WERI-Rb-1 (cell line): ENCODE data around the gene RPL36.

ENCODE experiments used
- DNase-seq: peaks from one replicate; pipeline ENCODE4 v3.0.0-alpha.2; 2020
- H3K27ac ChIP-seq: fragments of 250-450 bp; sonication (Bioruptor Pico); 2 replicates; pipeline ENCODE4 v1.5.1; 2020; ENCODE audit warnings: mild to moderate bottlenecking, moderate library complexity
- H3K27me3 ChIP-seq: fragments of 250-450 bp; sonication (Bioruptor Pico); 2 replicates; pipeline ENCODE4 v1.5.1; 2021; ENCODE audit warnings: mild to moderate bottlenecking, low read depth, moderate library complexity; ENCODE audit not compliant: insufficient read depth, severe bottlenecking
- H3K36me3 ChIP-seq: fragments of 250-450 bp; sonication (Bioruptor Pico); 2 replicates; pipeline ENCODE4 v1.5.1; 2020; ENCODE audit warnings: mild to moderate bottlenecking, moderate library complexity
- H3K4me3 ChIP-seq: 2 replicates; pipeline ENCODE4 v1.5.1; 2011; ENCODE audit warnings: low read depth, mild to moderate bottlenecking, control low read depth, low read length
- H3K9me3 ChIP-seq: fragments of 250-450 bp; sonication (Bioruptor Pico); 2 replicates; pipeline ENCODE4 v1.5.1; 2021; ENCODE audit warnings: mild to moderate bottlenecking, moderate library complexity; ENCODE audit not compliant: severe bottlenecking
- CTCF ChIP-seq: IDR thresholded peaks from 2 replicates; pipeline ENCODE4 v1.5.1; 2011; ENCODE audit warnings: low read depth, mild to moderate bottlenecking, control low read depth, inconsistent platforms, low read length

Gene RPL36

DNA sequence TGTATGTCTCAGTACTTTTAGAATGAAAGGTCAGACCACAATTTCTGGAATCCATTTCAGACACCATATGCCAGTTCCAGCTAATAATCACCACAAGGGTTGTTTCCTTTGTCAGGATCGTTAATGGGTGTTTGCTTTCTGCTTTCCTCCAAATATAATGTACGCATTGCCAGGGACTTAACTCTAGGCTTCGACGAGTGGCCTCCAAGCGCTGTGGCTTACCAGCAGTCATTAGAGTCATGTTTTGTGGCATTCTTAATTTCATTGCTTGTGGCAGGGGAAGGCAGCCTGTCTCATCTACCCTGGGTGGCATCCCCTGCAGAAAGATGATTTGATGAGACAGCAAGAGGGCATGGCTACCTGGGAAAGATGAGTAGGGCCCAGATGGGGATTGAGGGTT is 44.7 kb upstream of the RPL36 start:
- no peak for TF ChIP-seq CTCF
- H3K4me3 ChIP-seq: no peak overlapping the region
- no peak overlapping the region for H3K27ac ChIP-seq
- DNase-seq: no peak
- peaks cover 89% of the 10 kb centered on the region for H3K36me3 ChIP-seq
- H3K9me3 ChIP-seq: no peaks in the 10 kb centered on the region
- no peaks in the 10 kb centered on the region for H3K27me3 ChIP-seq

- no peaks in the 10 kb centered on the region for H3K27me3 ChIP-seq
- H3K4me3 ChIP-seq: no peak overlapping the region
- no peaks in the 10 kb centered on the region for H3K9me3 ChIP-seq
- no peak overlapping the region for H3K27ac ChIP-seq
- TF ChIP-seq CTCF: no peak
- peaks cover 91% of the 10 kb centered on the region for H3K36me3 ChIP-seq
- no peak for DNase-seq
Observed at GRCh38 chr19:5646703-5647102, 43.4 kb upstream of the RPL36 start.

DNA sequence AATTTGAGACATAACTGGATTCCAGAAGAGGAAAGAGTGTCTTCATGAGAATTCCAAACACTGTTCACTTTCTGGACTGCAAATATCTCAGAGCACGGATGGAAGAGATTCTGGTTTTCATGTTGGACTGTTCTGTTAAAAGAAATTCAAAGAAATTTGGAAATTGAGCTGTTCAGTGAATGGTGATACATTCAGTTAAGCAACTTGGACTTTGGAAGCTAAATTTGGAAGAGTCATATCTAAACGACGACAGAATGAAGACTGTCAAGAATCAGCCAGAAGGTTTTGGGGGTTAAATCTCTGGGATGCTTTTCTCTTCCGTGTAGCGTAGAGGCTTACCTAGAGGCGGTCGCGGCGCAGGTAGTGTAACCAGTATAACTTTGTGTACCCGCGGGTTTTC is 41.6 kb upstream of the RPL36 start:
- no peak overlapping the region for H3K4me3 ChIP-seq
- no peak for DNase-seq
- TF ChIP-seq CTCF: no peak
- no peaks in the 10 kb centered on the region for H3K27me3 ChIP-seq
- no peaks in the 10 kb centered on the region for H3K9me3 ChIP-seq
- H3K27ac ChIP-seq: no peak overlapping the region
- peaks cover 91% of the 10 kb centered on the region for H3K36me3 ChIP-seq

- H3K27me3 ChIP-seq: no peaks in the 10 kb centered on the region
- no peak overlapping the region for H3K4me3 ChIP-seq
- no peaks in the 10 kb centered on the region for H3K9me3 ChIP-seq
- peak; percentile 47 for TF ChIP-seq CTCF
- no peak overlapping the region for H3K27ac ChIP-seq
- no peak for DNase-seq
- H3K36me3 ChIP-seq: peaks cover 93% of the 10 kb centered on the region
Observed at GRCh38 chr19:5651361-5651760, 38.7 kb upstream of the RPL36 start.

- peaks cover 92% of the 10 kb centered on the region for H3K36me3 ChIP-seq
- no peak overlapping the region for H3K27ac ChIP-seq
- H3K4me3 ChIP-seq: no peak overlapping the region
- H3K9me3 ChIP-seq: no peaks in the 10 kb centered on the region
- no peak for TF ChIP-seq CTCF
- no peak for DNase-seq
- no peaks in the 10 kb centered on the region for H3K27me3 ChIP-seq
Observed at GRCh38 chr19:5652261-5652660, 37.8 kb upstream of the RPL36 start.

- Histone ChIP-seq H3K9me3 (no peaks in the 10 kb centered on the region), H3K27ac (no peak overlapping the region), H3K4me3 (no peak overlapping the region), H3K36me3 (peaks cover 99% of the 10 kb centered on the region), H3K27me3 (no peaks in the 10 kb centered on the region)
- no peak for DNase-seq
- TF ChIP-seq CTCF: no peak
Observed at GRCh38 chr19:5654931-5655330, 35.2 kb upstream of the RPL36 start.
